T47D (cell line): ENCODE data around the gene LIMCH1.
"Not testable (repeated sequence)": the region's sequence is repeated elsewhere in the genome, so short reads cannot be mapped to it uniquely, and the experiment has no call there.

ENCODE experiments used
- DNase-seq, 2 experiments: peaks; one replicate each; pipeline versions ENCODE4 v3.0.0 to v3.0.0-alpha.2; 2011 to 2012; ENCODE audit warnings: low read depth in 1 of 2, low spot score in 1 of 2
- JUND ChIP-seq: IDR thresholded peaks from 2 replicates; pipeline ENCODE4 v1.6.1; 2012; ENCODE audit warnings: low read depth
- in situ Hi-C: cut with HindIII; loops from 2 replicates; pipeline ENCODE4 v1.10.0; 2016; ENCODE audit warnings: low sequenced_read_pairs, low pct_unique_long_range_greater_than_20kb

The LIMCH1 gene

DNA sequence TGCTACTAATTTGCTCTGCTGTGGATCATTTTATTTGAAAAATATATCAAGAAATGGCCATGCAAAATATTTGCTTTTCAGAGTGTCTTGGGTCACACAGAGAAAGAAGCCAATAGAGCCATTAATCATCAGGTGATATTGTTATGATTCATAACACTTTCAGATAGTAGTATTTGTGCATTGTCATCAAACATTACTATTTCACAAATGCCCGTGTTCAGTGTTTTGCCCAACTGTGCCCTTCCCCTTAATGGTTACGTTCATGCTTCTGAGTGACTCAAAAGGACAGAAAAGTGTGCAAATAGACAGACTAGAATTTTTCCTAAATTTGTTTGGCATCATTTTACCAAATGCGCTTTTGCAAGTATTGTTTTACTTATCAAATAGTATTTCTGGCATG is 164.0 kb downstream of the LIMCH1 start:
- DNase-seq = no peak
- in situ Hi-C loops = no loop called here
- TF ChIP-seq JUND = no peak

DNA sequence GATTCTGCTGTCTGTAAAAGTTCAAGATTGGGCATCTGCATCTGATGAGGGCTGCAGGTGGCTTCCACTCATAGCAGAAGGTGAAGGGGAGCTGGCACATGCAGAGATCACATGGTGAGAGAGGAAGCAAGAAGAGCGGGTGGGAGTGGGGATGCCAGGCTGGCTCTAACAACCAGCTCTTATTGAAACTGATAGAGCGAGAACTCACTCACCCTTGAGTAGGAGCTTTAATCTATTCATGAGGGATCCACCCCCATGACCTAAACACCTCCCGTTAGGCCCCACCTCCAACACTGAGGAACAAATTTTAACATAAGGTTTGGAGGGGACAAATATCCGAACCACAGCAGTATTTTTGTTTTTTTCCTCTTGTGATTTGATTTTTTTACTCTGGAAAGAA is 164.8 kb downstream of the LIMCH1 start:
- in situ Hi-C loops = no loop called here
- DNase-seq = no peak
- TF ChIP-seq JUND = no peak

DNA sequence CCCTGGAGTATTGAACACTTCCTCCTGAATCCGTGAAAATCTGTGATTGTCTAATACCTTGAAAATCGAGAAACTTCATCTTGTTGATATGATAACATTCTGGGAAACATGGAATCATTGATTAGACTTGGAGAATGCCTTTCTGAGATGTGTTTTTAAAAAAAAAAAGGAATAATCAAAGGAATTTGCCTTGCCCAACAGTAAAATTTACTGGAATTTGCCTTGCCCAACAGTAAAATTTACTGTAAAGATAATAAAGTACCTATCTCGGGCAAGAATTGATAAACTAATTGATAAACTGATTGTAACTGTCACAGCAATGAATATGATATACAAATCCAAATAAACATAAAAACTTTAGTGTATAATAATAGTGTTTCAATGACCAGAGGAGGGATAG is 165.8 kb downstream of the LIMCH1 start:
- in situ Hi-C loops = no loop called here
- no peak for DNase-seq
- no peak for TF ChIP-seq JUND

DNA sequence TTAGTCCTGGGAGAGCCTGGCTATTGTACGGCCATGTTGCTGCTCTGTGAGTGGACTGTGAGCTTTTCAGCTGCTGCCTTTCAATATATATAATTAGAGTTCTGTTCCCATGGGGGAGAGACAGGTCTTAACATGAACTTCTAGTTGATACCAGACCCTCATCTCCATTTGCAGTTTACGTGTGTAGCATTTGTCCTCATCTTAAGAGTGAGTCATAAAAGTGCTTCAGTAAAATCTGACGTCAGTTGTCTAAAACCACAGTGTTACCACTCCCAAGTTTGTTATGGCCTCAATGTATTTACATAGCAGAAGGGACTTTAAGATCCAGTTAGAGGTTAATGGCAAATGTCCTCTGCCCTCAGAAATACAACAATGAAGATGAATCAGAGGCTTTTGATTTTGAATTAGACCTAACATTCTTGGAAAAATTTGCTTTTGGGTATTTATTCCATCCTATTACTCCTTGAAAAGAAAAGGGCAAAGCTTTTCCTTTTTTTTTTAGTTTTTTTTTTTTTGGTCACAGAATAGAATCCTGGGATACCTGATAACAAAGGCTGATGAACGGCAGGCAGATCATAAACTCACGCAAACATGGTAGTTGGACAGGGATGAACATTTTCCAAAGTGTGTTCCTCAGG is 172.0 kb downstream of the LIMCH1 start:
- no peak for DNase-seq
- in situ Hi-C loops = no loop called here
- TF ChIP-seq JUND = no peak

DNA sequence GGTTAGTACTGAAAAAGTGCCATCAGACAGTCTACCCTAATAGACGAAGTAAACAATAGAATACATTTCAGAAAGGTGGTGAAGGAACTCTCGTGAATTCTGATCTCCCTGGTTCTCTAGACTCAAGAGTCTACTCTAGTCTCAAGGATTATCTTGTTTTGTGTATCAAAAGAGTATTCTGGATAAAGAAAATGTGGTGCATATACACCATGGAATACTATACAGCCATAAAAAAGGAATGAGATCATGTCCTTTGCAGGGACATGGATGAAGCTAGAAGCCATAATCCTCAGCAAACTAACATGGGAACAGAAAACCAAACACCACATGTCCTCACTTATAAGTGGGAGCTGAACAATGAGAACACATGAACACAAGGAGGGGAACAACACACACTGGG is 173.7 kb downstream of the LIMCH1 start:
- in situ Hi-C loops, DNase-seq: not testable (repeated sequence)

DNA sequence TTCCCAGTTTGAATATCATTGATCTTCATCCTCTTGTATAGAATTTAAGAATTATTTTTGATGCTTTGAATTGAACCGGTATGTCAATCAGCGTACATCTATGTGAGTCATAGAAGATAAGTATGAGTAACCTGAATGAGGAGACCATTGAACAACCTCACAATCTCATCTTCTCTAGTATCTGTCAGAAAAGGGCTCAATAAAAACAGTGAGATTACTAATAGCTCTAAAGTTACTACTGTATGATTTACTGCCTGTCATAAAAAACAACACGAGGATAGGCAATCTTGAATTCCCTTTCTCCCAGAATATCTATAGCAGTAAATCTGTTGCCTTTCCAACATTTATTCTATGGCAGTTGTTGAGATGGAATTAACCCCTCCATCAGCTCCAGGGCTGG is 174.5 kb downstream of the LIMCH1 start:
- DNase-seq = no peak
- in situ Hi-C loops = no loop called here
- TF ChIP-seq JUND = no peak

DNA sequence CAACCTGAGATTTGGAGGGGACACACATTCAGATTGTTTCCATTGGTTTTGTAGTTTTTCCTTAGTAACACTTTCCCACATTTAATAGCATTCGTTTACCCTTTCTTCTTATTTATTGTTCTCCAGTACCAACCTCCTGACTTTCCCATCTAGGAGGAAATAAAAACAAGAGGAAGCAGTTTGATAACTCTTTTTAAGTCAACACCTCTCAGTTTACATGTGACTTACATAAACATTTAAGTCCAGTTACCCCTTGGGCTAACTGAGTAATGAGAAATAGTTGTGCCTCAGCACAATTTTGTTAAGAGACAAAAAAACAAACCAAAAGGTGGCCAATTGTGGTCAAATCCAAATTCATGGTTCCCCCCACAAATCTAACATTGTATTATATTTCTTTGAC is 175.8 kb downstream of the LIMCH1 start:
- peak in 1 of 2 experiments; percentile 1 for DNase-seq
- TF ChIP-seq JUND = no peak
- in situ Hi-C loops = no loop called here

DNA sequence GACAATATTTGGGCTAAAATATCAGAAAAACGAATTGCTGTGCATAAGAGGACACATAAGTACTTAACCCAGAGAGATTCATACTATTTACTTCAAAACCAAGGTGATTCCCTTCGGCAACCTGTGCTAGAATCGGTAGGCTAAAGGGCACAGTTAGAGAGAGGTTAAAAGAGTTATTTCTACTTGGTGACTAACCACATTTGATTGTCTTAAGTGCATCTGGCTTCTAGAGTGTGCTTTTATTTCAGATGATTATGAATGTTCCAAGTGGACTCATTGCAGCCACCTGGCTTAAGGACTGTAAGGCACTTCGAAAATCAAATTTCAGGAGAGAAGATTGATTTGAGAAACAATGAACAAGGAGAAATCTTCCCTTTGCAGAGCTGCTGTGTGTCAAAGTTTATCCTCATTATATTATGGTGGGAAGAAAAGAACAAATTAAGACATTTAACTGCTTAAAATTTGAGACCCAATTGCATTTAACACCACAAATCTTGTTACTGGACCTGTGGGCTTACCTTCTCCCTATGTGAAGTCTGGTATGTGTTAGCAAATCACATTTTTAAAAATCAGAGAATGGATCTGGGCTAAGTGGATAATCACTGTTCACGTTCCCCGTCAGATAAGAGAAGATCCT is 176.5 kb downstream of the LIMCH1 start:
- in situ Hi-C loops = no loop called here
- TF ChIP-seq JUND = no peak

DNA sequence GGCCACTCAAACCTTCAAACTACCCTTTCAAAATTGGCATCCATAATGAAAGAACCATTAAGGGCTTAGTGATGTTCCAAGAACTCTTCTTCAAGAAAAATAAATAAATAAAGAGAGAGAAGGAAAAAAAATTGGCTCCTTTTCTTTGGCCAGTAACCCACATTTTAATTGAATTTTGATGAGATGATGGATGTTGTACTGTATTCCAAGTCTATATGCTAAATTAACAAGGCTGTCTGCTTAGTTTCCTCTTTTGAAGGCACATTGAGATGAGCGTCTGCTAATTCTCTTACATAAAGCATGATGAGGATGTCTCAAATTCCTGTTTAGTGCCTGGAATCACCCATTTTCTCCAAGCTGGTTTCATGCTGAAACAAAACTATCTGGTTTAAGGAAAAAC is 177.2 kb downstream of the LIMCH1 start:
- no peak for TF ChIP-seq JUND
- in situ Hi-C loops = no loop called here
- DNase-seq = no peak

More for the DNA sequence above, 176.5 kb downstream of the LIMCH1 start:
- no peak for DNase-seq

DNA sequence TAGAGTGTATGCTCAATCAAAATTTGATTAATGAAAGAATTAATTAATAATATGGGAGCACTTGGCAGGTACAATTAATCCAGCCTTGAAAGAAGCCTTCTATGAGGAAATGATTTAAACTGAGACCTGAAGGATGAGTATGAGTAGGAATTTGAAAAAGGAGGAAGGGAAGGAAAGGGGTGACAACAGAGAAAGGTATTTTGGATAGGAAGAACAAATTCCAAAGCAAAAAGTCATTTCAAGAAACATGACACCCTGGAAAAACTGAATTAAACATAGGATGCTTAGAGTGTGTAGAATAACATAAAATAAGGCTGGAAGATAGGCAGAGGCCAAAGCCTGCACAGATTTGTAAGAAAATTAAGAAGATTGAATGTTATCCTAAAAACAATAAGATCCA is 180.9 kb downstream of the LIMCH1 start:
- DNase-seq = no peak
- no peak for TF ChIP-seq JUND
- in situ Hi-C loops = no loop called here

DNA sequence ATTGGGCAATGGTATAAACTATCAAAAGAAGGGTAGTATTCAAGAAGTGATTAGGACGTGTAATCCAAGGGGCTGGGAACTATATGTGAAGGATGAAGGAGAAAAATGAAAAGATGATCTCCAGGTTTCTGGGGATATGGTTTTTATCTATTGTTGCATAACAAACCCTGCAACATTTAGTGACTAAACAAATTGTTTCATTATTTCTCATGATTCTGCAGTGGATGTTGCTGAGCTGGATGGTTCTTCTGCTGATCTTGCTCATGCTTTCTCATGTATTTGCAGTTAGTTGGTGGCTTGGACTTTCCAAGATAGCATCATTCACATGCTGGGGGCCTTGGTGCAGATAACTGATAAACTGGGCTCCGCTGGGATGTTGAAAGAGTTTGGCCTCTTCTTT is 181.5 kb downstream of the LIMCH1 start:
- no peak for TF ChIP-seq JUND
- in situ Hi-C loops = no loop called here
- DNase-seq = no peak

DNA sequence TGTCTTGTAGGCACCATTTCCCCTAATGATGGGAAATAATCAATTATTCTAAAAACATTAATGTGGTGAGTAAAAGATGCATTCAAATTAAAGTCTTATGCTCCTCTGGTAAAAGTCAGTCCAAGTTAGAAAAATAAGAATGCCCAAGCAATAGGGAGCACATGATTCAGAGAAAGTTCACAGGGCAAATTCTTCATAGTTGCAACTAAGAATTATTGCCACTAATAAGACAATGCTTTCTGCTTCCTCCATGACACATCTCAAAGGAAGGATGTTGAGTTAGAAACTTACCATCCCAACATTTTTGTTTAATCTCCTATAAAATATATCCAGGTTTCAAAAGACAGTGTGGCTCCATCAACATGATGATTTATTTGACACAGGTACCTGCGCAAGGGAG is 184.2 kb downstream of the LIMCH1 start:
- no peak for TF ChIP-seq JUND
- DNase-seq = no peak
- in situ Hi-C loops = no loop called here

DNA sequence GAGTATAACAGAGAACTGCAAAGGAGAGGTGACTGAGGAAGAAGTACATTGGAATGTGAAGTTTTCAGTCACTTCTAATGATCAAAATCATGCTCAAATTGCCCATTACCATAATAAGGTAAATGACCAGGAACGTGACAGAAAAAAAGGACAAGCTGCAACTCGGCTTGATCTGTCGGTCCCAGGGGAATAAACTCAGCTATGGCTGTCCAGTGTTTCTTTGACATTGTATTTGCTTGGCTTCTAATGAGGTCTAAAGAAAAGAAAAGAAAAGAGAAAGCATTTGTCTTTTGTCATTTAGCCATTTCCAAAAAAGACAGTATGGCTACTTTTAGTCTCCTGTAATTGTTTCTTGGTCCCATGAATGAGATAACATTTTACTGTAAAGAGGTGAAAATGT is 185.3 kb downstream of the LIMCH1 start:
- TF ChIP-seq JUND = no peak
- in situ Hi-C loops = no loop called here
- no peak for DNase-seq

DNA sequence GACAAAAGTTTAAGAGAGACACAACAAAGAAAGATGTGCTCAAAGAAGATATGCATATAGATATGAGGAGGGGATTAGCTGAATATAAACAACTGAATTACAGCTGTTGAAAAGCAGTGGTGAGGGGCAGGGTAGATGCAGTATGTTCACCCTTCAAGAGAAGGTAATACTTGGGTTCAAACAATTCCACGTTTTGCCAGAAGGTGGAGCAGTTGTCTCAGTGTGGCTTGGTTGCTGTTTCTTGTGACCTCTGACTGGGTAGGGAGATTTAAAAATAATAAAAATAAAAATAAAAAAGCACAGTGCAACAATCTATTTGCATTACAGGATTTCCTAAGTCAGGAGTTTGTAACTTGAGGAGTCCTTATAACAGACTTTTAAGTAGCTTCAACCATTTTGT is 187.3 kb downstream of the LIMCH1 start:
- no peak for DNase-seq
- TF ChIP-seq JUND = no peak
- in situ Hi-C loops = no loop called here
